Astrocyte (in vitro differentiated cells and primary cell): ENCODE measurements around the gene NHLRC1. TPM values are rescaled to one million over a fixed set of nuclear protein-coding genes. Genes with fewer than 3 reads are reported as not detected.

Experiments used
- DNase-seq: peaks from one replicate; pipeline ENCODE4 v3.0.0-alpha.2; 2010; ENCODE audit warnings: low read depth
- FAIRE-seq: peaks from 2 replicates; lab custom pipeline; 2011; peaks lifted over from hg19 to GRCh38; lab: Jason Lieb, UNC
- H2AFZ ChIP-seq: 2 replicates; pipeline ENCODE4 v1.6.0; 2012; ENCODE audit warnings: low read depth, low read length, inconsistent platforms
- H3K27ac ChIP-seq: 2 replicates; pipeline ENCODE4 v1.5.1; 2011; ENCODE audit warnings: low read depth, low read length, inconsistent platforms
- H3K27me3 ChIP-seq: 2 replicates; pipeline ENCODE4 v1.6.0; 2011; ENCODE audit warnings: low read length, inconsistent platforms; ENCODE audit not compliant: insufficient read depth
- H3K36me3 ChIP-seq: 2 replicates; pipeline ENCODE4 v1.5.1; 2011; ENCODE audit warnings: low read length, inconsistent platforms; ENCODE audit not compliant: insufficient read depth
- H3K4me1 ChIP-seq: 2 replicates; pipeline ENCODE4 v1.5.1; 2011; ENCODE audit warnings: low read length, inconsistent platforms; ENCODE audit not compliant: insufficient read depth
- H3K4me2 ChIP-seq: 2 replicates; pipeline ENCODE4 v1.6.0; 2012; ENCODE audit warnings: low read length, inconsistent platforms
- H3K4me3 ChIP-seq: 2 replicates; pipeline ENCODE4 v1.5.1; 2011; ENCODE audit warnings: low read depth, mild to moderate bottlenecking, low read length, inconsistent platforms; ENCODE audit not compliant: insufficient read depth
- H3K79me2 ChIP-seq: 2 replicates; pipeline ENCODE4 v1.6.0; 2012; ENCODE audit warnings: mild to moderate bottlenecking, low read length, inconsistent platforms; ENCODE audit not compliant: insufficient read depth
- H3K9ac ChIP-seq: 2 replicates; pipeline ENCODE4 v1.6.0; 2012; ENCODE audit warnings: mild to moderate bottlenecking, low read length, inconsistent platforms
- H3K9me3 ChIP-seq: 2 replicates; pipeline ENCODE4 v1.5.1; 2012; ENCODE audit warnings: low read depth, mild to moderate bottlenecking, low read length, inconsistent platforms; ENCODE audit not compliant: insufficient read depth
- H4K20me1 ChIP-seq: 2 replicates; pipeline ENCODE4 v1.6.0; 2012; ENCODE audit warnings: low read length, inconsistent platforms; ENCODE audit not compliant: insufficient read depth
- H3K27ac Mint-ChIP-seq: one replicate; pipeline ENCODE4 v1.8.0; 2021; ENCODE audit warnings: mild to moderate bottlenecking, mixed read lengths; ENCODE audit not compliant: unreplicated experiment
- H3K27me3 Mint-ChIP-seq: one replicate; pipeline ENCODE4 v1.8.0; 2021; ENCODE audit warnings: low read depth, mixed read lengths; ENCODE audit not compliant: unreplicated experiment
- H3K36me3 Mint-ChIP-seq: one replicate; pipeline ENCODE4 v1.8.0; 2021; ENCODE audit warnings: low read depth, mixed read lengths; ENCODE audit not compliant: unreplicated experiment
- H3K4me1 Mint-ChIP-seq: one replicate; pipeline ENCODE4 v1.8.0; 2021; ENCODE audit warnings: low read depth, mixed read lengths; ENCODE audit not compliant: unreplicated experiment
- H3K4me3 Mint-ChIP-seq: one replicate; pipeline ENCODE4 v1.8.0; 2021; ENCODE audit warnings: mild to moderate bottlenecking, moderate library complexity, mixed read lengths; ENCODE audit not compliant: unreplicated experiment
- H3K9me3 Mint-ChIP-seq: one replicate; pipeline ENCODE4 v1.8.0; 2021; ENCODE audit warnings: mild to moderate bottlenecking, mixed read lengths; ENCODE audit not compliant: unreplicated experiment
- CTCF ChIP-seq: IDR thresholded peaks from 2 replicates; pipeline ENCODE4 v1.5.1; 2011; ENCODE audit warnings: low read depth, mild to moderate bottlenecking, inconsistent platforms, low read length, moderate library complexity; ENCODE audit not compliant: insufficient read depth
- EZH2 ChIP-seq: IDR thresholded peaks from 2 replicates; pipeline ENCODE4 v1.6.1; 2012; ENCODE audit warnings: mild to moderate bottlenecking, low read length, inconsistent platforms; ENCODE audit not compliant: insufficient read depth
- total RNA-seq: library from RNA; stranded (reverse); gene quantifications from 2 replicates; pipeline ENCODE4 v1.2.1, GENCODE V29; 2021

NHLRC1 gene
- total RNA-seq, 1 donor from 2014 or later: not detected

DNA sequence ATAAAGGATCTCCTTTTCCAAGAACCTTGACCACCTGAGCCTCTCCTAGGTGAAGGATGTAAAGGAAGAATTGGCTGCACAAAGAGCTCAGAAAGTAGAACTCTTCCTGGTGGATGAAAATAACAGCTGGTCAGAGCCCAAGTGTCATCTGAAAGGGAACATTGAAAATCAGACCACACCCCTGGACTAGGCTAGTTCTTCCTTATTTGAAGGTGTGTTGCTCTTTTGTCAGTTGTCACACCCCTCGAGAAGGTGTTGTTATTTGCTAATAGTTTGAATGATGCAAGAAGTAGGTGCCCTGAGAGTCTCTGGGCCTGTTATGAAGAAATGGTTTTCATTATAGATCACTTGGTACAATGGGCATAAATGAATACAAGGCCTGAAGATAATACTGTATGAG is 31.1 kb downstream of the NHLRC1 start:
- H3K27ac Mint-ChIP-seq: no peak overlapping the region
- Histone ChIP-seq H4K20me1 (no peaks in the 10 kb centered on the region), H3K4me1 (no peaks in the 10 kb centered on the region), H2AFZ (no peak overlapping the region), H3K4me3 (no peak overlapping the region), H3K9me3 (no peaks in the 10 kb centered on the region), H3K4me2 (no peak overlapping the region), H3K9ac (no peak overlapping the region), H3K79me2 (no peaks in the 10 kb centered on the region), H3K36me3 (no peaks in the 10 kb centered on the region), H3K27me3 (no peaks in the 10 kb centered on the region), H3K27ac (no peak overlapping the region)
- H3K4me3 Mint-ChIP-seq: no peak overlapping the region
- no peak for FAIRE-seq
- peaks cover 3% of the 10 kb centered on the region for H3K36me3 Mint-ChIP-seq
- H3K9me3 Mint-ChIP-seq: peaks cover 18% of the 10 kb centered on the region
- TF ChIP-seq CTCF (no peak), EZH2 (no peak)
- no peaks in the 10 kb centered on the region for H3K27me3 Mint-ChIP-seq
- no peak for DNase-seq
- H3K4me1 Mint-ChIP-seq: no peaks in the 10 kb centered on the region

GRCh38 chr6:18090349-18090786 is 32.1 kb downstream of the NHLRC1 start:
- no peaks in the 10 kb centered on the region for H3K4me1 Mint-ChIP-seq
- FAIRE-seq: no peak
- no peak overlapping the region for H3K4me3 Mint-ChIP-seq

More at GRCh38 chr6:18090349-18090786, 32.1 kb downstream of the NHLRC1 start:
- H3K27me3 ChIP-seq: no peaks in the 10 kb centered on the region
- no peaks in the 10 kb centered on the region for H3K36me3 ChIP-seq
- H3K27ac ChIP-seq: no peak overlapping the region
- peaks cover 3% of the 10 kb centered on the region for H3K36me3 Mint-ChIP-seq
- no peak for TF ChIP-seq CTCF
- TF ChIP-seq EZH2: no peak
- H3K4me2 ChIP-seq: no peak overlapping the region
- H3K27ac Mint-ChIP-seq: no peak overlapping the region
- no peaks in the 10 kb centered on the region for H3K27me3 Mint-ChIP-seq
- no peak overlapping the region for H3K4me3 ChIP-seq
- no peak for DNase-seq
- no peaks in the 10 kb centered on the region for H3K9me3 ChIP-seq
- H3K9me3 Mint-ChIP-seq: peaks cover 18% of the 10 kb centered on the region
- H2AFZ ChIP-seq: no peak overlapping the region
- H3K9ac ChIP-seq: no peak overlapping the region
- no peaks in the 10 kb centered on the region for H3K79me2 ChIP-seq
- H4K20me1 ChIP-seq: no peaks in the 10 kb centered on the region
- no peaks in the 10 kb centered on the region for H3K4me1 ChIP-seq
